H1 (cell line): Measurements from ENCODE around the gene HS6ST1. TPM values are rescaled to one million over a fixed set of nuclear protein-coding genes. Genes with fewer than 3 reads are reported as not detected.

ENCODE experiments used
- CTCF ChIA-PET: fragments of 300-600 bp; sonication (Branson Sonifier 250); formaldehyde crosslinking; loops from one replicate; lab custom pipeline; 2021; ENCODE audit not compliant: partially characterized antibody; lab: Charles Lee
- POLR2A ChIA-PET: fragments of 300-600 bp; sonication (Branson Sonifier 250); formaldehyde crosslinking; loops from one replicate; lab custom pipeline; 2021; ENCODE audit warnings: inconsistent platforms; ENCODE audit not compliant: partially characterized antibody; lab: Charles Lee
- DNase-seq, 2 experiments: peaks; one replicate each; pipeline versions ENCODE4 v3.0.0 to v3.0.0-alpha.2; 2010 to 2022; ENCODE audit warnings: low spot score in 2 of 2, low read depth in 1 of 2, mixed read lengths in 1 of 2
- FAIRE-seq: peaks from 2 replicates; lab custom pipeline; 2011; peaks lifted over from hg19 to GRCh38; lab: Jason Lieb, UNC
- H2AFZ ChIP-seq: 2 replicates; pipeline ENCODE4 v1.8.1; 2012; ENCODE audit warnings: low read length, inconsistent platforms
- H2AK5ac ChIP-seq: 2 replicates; pipeline ENCODE4 v1.6.1; 2013; ENCODE audit warnings: low read depth, low read length
- H2BK120ac ChIP-seq: replicated peaks from 2 replicates; pipeline ENCODE3; 2013; ENCODE audit warnings: low read depth, low read length, inconsistent platforms
- H2BK12ac ChIP-seq: 2 replicates; pipeline ENCODE4 v1.6.1; 2013; ENCODE audit warnings: low read depth, low read length
- H2BK15ac ChIP-seq: 2 replicates; pipeline ENCODE4 v1.6.1; 2013; ENCODE audit warnings: low read length
- H2BK20ac ChIP-seq: 2 replicates; pipeline ENCODE4 v1.6.1; 2013; ENCODE audit warnings: low read length
- H2BK5ac ChIP-seq: 2 replicates; pipeline ENCODE4 v1.6.1; 2013; ENCODE audit warnings: low read depth, low read length
- H3K14ac ChIP-seq: 2 replicates; pipeline ENCODE4 v1.6.1; 2013; ENCODE audit warnings: inconsistent platforms; ENCODE audit not compliant: insufficient read length
- H3K18ac ChIP-seq: 2 replicates; pipeline ENCODE4 v1.6.1; 2013; ENCODE audit warnings: low read length; ENCODE audit errors: extremely low read depth
- H3K23ac ChIP-seq: 2 replicates; pipeline ENCODE4 v1.6.1; 2013; ENCODE audit warnings: inconsistent platforms; ENCODE audit not compliant: insufficient read length
- H3K23me2 ChIP-seq: 2 replicates; pipeline ENCODE4 v1.6.1; 2013; ENCODE audit warnings: low read depth, low read length
- H3K27ac ChIP-seq: 2 replicates; pipeline ENCODE4 v1.6.1; 2011; ENCODE audit warnings: low read depth, low read length, inconsistent platforms
- H3K27me3 ChIP-seq, 4 experiments: replicated peaks in 1 of 4; 1 replicate in 1 of 4; 2 replicates in 3 of 4; pipeline versions ENCODE4 v1.6.1 to v1.8.1; 2011 to 2013; ENCODE audit warnings: low read length in 3 of 4, mild to moderate bottlenecking in 3 of 4, inconsistent platforms in 2 of 4, mixed read lengths in 2 of 4, moderate library complexity in 1 of 4; ENCODE audit not compliant: control insufficient read depth in 3 of 4, insufficient read depth in 3 of 4; ENCODE audit errors: extremely low read depth in 1 of 4
- H3K36me3 ChIP-seq, 4 experiments: 2 replicates each; pipeline versions ENCODE4 v1.6.1 to v1.8.1; 2011 to 2013; ENCODE audit warnings: mild to moderate bottlenecking in 4 of 4, low read length in 3 of 4, moderate library complexity in 2 of 4, control low read depth in 1 of 4, inconsistent platforms in 1 of 4; ENCODE audit not compliant: insufficient read depth in 4 of 4, control insufficient read depth in 2 of 4
- H3K4ac ChIP-seq: replicated peaks from 2 replicates; pipeline ENCODE3; 2013; ENCODE audit warnings: low read length, low read depth, mixed read lengths, inconsistent platforms; ENCODE audit not compliant: insufficient read length
- H3K4me1 ChIP-seq, 4 experiments: replicated peaks in 1 of 4; 1 replicate in 1 of 4; 2 replicates in 3 of 4; pipeline versions ENCODE4 v1.6.1 to v1.8.1; 2011 to 2013; ENCODE audit warnings: low read length in 3 of 4, inconsistent platforms in 2 of 4, mixed read lengths in 1 of 4; ENCODE audit not compliant: insufficient read depth in 4 of 4, control insufficient read depth in 3 of 4
- H3K4me2 ChIP-seq, 2 experiments: 2 replicates each; pipeline versions ENCODE4 v1.6.1 to v1.8.1; 2011 to 2013; ENCODE audit warnings: low read depth in 2 of 2, low read length in 2 of 2, control low read depth in 1 of 2, inconsistent platforms in 1 of 2, mild to moderate bottlenecking in 1 of 2; ENCODE audit not compliant: insufficient read depth in 1 of 2
- H3K4me3 ChIP-seq, 4 experiments: fragments of 200-600, 300-600 bp in 1 of 4; sonication (generic), shearing (Covaris generic), sonication (Bioruptor Twin) in 1 of 4; 2 replicates each; pipeline versions ENCODE4 v1.5.1 to v1.8.1; 2011 to 2016; ENCODE audit warnings: low read length in 4 of 4, low read depth in 3 of 4, control low read depth in 2 of 4, inconsistent platforms in 2 of 4, mild to moderate bottlenecking in 2 of 4, mixed read lengths in 1 of 4, moderate library complexity in 1 of 4; ENCODE audit not compliant: insufficient read depth in 2 of 4; ENCODE audit errors: extremely low read depth in 1 of 4
- H3K56ac ChIP-seq: replicated peaks from 2 replicates; pipeline ENCODE3; 2013; ENCODE audit warnings: low read depth, mild to moderate bottlenecking, mixed read lengths, low read length, inconsistent platforms; ENCODE audit not compliant: insufficient read length
- H3K79me1 ChIP-seq: 2 replicates; pipeline ENCODE4 v1.6.1; 2013; ENCODE audit warnings: low read depth, low read length, control low read depth
- H3K79me2 ChIP-seq, 2 experiments: 2 replicates each; pipeline versions ENCODE4 v1.6.1 to v1.8.1; 2012 to 2013; ENCODE audit warnings: low read length in 2 of 2, mild to moderate bottlenecking in 2 of 2, inconsistent platforms in 1 of 2; ENCODE audit not compliant: insufficient read depth in 2 of 2, control insufficient read depth in 1 of 2
- H3K9ac ChIP-seq, 4 experiments: replicated peaks in 1 of 4; 1 replicate in 1 of 4; 2 replicates in 3 of 4; pipeline versions ENCODE4 v1.6.1 to v1.8.1; 2011 to 2013; ENCODE audit warnings: low read depth in 3 of 4, low read length in 3 of 4, control low read depth in 2 of 4, mild to moderate bottlenecking in 2 of 4, moderate library complexity in 2 of 4, inconsistent platforms in 1 of 4; ENCODE audit errors: extremely low read depth in 1 of 4
- H3K9me3 ChIP-seq, 2 experiments: 2 replicates each; pipeline versions ENCODE4 v1.6.1 to v1.8.1; 2012 to 2013; ENCODE audit warnings: mild to moderate bottlenecking in 2 of 2, moderate library complexity in 2 of 2, control low read depth in 1 of 2, inconsistent platforms in 1 of 2, low read depth in 1 of 2, low read length in 1 of 2, mixed read lengths in 1 of 2; ENCODE audit not compliant: insufficient read depth in 2 of 2
- H4K20me1 ChIP-seq, 2 experiments: replicated peaks in 1 of 2; 2 replicates each; pipeline versions ENCODE3 to v1.8.1; 2011 to 2013; ENCODE audit warnings: inconsistent platforms in 2 of 2, low read length in 2 of 2, mild to moderate bottlenecking in 1 of 2; ENCODE audit not compliant: insufficient read depth in 2 of 2, control insufficient read depth in 1 of 2
- H4K5ac ChIP-seq: 2 replicates; pipeline ENCODE4 v1.6.1; 2013; ENCODE audit warnings: low read length, low read depth, mixed read lengths, inconsistent platforms; ENCODE audit not compliant: insufficient read length
- H4K8ac ChIP-seq: 2 replicates; pipeline ENCODE4 v1.8.0; 2013; ENCODE audit warnings: mild to moderate bottlenecking, moderate library complexity, low read length, inconsistent platforms; ENCODE audit not compliant: insufficient read depth; ENCODE audit errors: extremely low read depth
- H4K91ac ChIP-seq: replicated peaks from 2 replicates; pipeline ENCODE3; 2013; ENCODE audit warnings: low read length, mixed read lengths, inconsistent platforms; ENCODE audit not compliant: insufficient read length
- CBX8 ChIP-seq: fragments of 300-800, 300-1000 bp; sonication (generic); IDR thresholded peaks from 2 replicates; pipeline ENCODE4 v1.7.1; 2016; ENCODE audit warnings: low read depth, low read length, borderline replicate concordance
- CHD1 ChIP-seq: IDR thresholded peaks from 2 replicates; pipeline ENCODE4 v1.6.1; 2012; ENCODE audit warnings: low read depth, low read length, improper control_type of control experiment
- CTBP2 ChIP-seq: IDR thresholded peaks from 2 replicates; pipeline ENCODE4 v1.7.0; 2011; ENCODE audit warnings: borderline replicate concordance, mild to moderate bottlenecking, moderate library complexity, mixed read lengths, low read length; ENCODE audit not compliant: insufficient read depth, insufficient read length
- GABPA ChIP-seq: IDR thresholded peaks from 2 replicates; pipeline ENCODE4 v1.6.1; 2011; ENCODE audit warnings: mild to moderate bottlenecking, low read length, moderate library complexity, borderline replicate concordance; ENCODE audit not compliant: insufficient read depth
- GTF2F1 ChIP-seq: IDR thresholded peaks from 2 replicates; pipeline ENCODE4 v1.6.1; 2012; ENCODE audit warnings: low read depth, low read length, improper control_type of control experiment, borderline replicate concordance
- HDAC2 ChIP-seq, 2 experiments: fragments of 300-600 bp in 1 of 2; sonication (generic) in 1 of 2; IDR thresholded peaks; 2 replicates each; pipeline ENCODE4 v1.6.1; 2011 to 2012; ENCODE audit warnings: low read depth in 2 of 2, low read length in 2 of 2, mild to moderate bottlenecking in 2 of 2, moderate library complexity in 2 of 2, borderline replicate concordance in 1 of 2, inconsistent platforms in 1 of 2
- JUN ChIP-seq: IDR thresholded peaks from 2 replicates; pipeline ENCODE4 v1.6.1; 2011; ENCODE audit warnings: low read depth, mild to moderate bottlenecking, improper control_type of control experiment, low read length
- JUND ChIP-seq: IDR thresholded peaks from 2 replicates; pipeline ENCODE4 v1.6.1; 2011; ENCODE audit warnings: mild to moderate bottlenecking, improper control_type of control experiment, low read length
- MAFK ChIP-seq: IDR thresholded peaks from 2 replicates; pipeline ENCODE4 v1.6.1; 2012; ENCODE audit warnings: low read depth, mild to moderate bottlenecking, improper control_type of control experiment, low read length
- MAX ChIP-seq: IDR thresholded peaks from 2 replicates; pipeline ENCODE4 v1.6.1; 2012; ENCODE audit warnings: inconsistent platforms
- TAF1 ChIP-seq: IDR thresholded peaks from 2 replicates; pipeline ENCODE4 v1.6.1; 2011; ENCODE audit warnings: mild to moderate bottlenecking, low read depth, low read length
- TCF12 ChIP-seq: IDR thresholded peaks from 2 replicates; pipeline ENCODE4 v1.6.1; 2011; ENCODE audit warnings: low read depth, mild to moderate bottlenecking, low read length
- WGBS, 2 experiments: shearing (Covaris generic) in 1 of 2; methylation state at CpG; one replicate each; pipeline versions ENCODE4 v1.1.6 to v1.1.7; 2013 to 2015; ENCODE audit warnings: low lambda C conversion rate in 2 of 2, mixed read lengths in 2 of 2, inconsistent platforms in 1 of 2, low coverage in 1 of 2, missing lambda C conversion rate in 1 of 2; ENCODE audit not compliant: insufficient replicate concordance in 2 of 2, insufficient coverage in 1 of 2, insufficient read length in 1 of 2; ENCODE audit errors: extremely low coverage in 1 of 2, missing lambda C conversion rate in 1 of 2; 5-methylcytosine and 5-hydroxymethylcytosine counted together
- polyA plus RNA-seq, 7 experiments: library from polyadenylated mRNA; depleted of rRNA in 3 of 7; stranded (reverse) in 5 of 7; unstranded in 2 of 7; fragments of >200 nt in 5 of 7; fragments of 200-250 nt in 2 of 7; gene quantifications; 1 replicate in 5 of 7; 2 replicates in 1 of 7; 4 replicates in 1 of 7; pipeline versions ENCODE4 v1.2.1 to v1.2.3, GENCODE V29; 2011 to 2013; ENCODE audit warnings: missing spikeins in 2 of 7, mixed read lengths in 2 of 7
- total RNA-seq: library from RNA; stranded (reverse); fragmentation: NEBNext Ultra II Directional; extraction: Animal tissue kit (Norgen Biotek cat#: 25700); gene quantifications from 2 replicates; pipeline ENCODE4 v1.2.1, GENCODE V29; 2021

The HS6ST1 gene
- total and polyA plus RNA-seq, 2 of the 8 experiments (the other 6 are each of a cell fraction or from before 2014, with no cell fraction given), result 37.4 to 74.6 TPM

GRCh38 chr2:128358941-128359731 is 40.5 kb upstream of the HS6ST1 start:
- Histone ChIP-seq H2BK5ac (no peak overlapping the region), H3K14ac (no peak overlapping the region), H3K23ac (no peak overlapping the region), H3K9ac (no peak overlapping the region), H2BK12ac (peak overlapping the region; percentile 62; the same call in 1 of the 2 replicates), H3K4me2 (no peak overlapping the region), H3K79me1 (no peaks in the 10 kb centered on the region), H3K9me3 (no peaks in the 10 kb centered on the region), H3K56ac (no peak overlapping the region), H3K4me1 (peaks cover 6 to 25% (median 14%) of the 10 kb centered on the region in 4 experiments), H3K23me2 (no peaks in the 10 kb centered on the region), H3K36me3 (no peaks in the 10 kb centered on the region), H2BK20ac (peak overlapping the region; percentile 13; the same call in 1 of the 2 replicates), H4K8ac (no peak overlapping the region), H2AFZ (no peak overlapping the region), H3K79me2 (no peaks in the 10 kb centered on the region), H4K20me1 (no peaks in the 10 kb centered on the region), H4K5ac (no peak overlapping the region), H2AK5ac (no peak overlapping the region), H2BK120ac (no peak overlapping the region), H2BK15ac (peak overlapping the region; percentile 62; the same call in 1 of the 2 replicates), H3K27ac (no peak overlapping the region), H3K4ac (no peak overlapping the region), H3K27me3 (no peaks in the 10 kb centered on the region), H4K91ac (no peak overlapping the region), H3K4me3 (no peak overlapping the region), H3K18ac (no peak overlapping the region)
- WGBS, 2 experiments, result 94% methylated on average over 16 of the region's 16 CpGs; no CpG with 5 or more reads in 1 of the 2 experiments
- ChIA-PET CTCF (interaction anchor here (0.9 to 1.4 kb wide), 3 partner anchors 12 to 35 kb away, joined by 3 to 5 read pairs (median 4); no protein-coding TSS in a partner anchor), POLR2A (no interaction called here)
- DNase-seq, result no peak
- no peak for FAIRE-seq
- TF ChIP-seq CHD1, result no peak
- TF ChIP-seq CTBP2, result no peak
- no peak for TF ChIP-seq HDAC2 (IDR thresholded peaks at IDR 0.05; ENCODE audit: borderline replicate concordance in 1 of 2, low read depth in 2 of 2, low read length in 2 of 2)
- TF ChIP-seq GABPA, result no peak
- no peak for TF ChIP-seq MAX
- TF ChIP-seq TAF1, result no peak
- no peak for TF ChIP-seq JUND
- no peak for TF ChIP-seq MAFK
- TF ChIP-seq JUN, result no peak
- no peak for TF ChIP-seq GTF2F1
- TF ChIP-seq TCF12, result no peak
- no peak for TF ChIP-seq CBX8
